ENCODE measurements around the gene TMEM203. TPM values are rescaled to one million over a fixed set of nuclear protein-coding genes. Genes with fewer than 3 reads are reported as not detected.

Gene TMEM203
- total and polyA plus RNA-seq, 2 of the 4 experiments (the other 2 are of a cell fraction): 18.8 to 40.6 TPM

DNA sequence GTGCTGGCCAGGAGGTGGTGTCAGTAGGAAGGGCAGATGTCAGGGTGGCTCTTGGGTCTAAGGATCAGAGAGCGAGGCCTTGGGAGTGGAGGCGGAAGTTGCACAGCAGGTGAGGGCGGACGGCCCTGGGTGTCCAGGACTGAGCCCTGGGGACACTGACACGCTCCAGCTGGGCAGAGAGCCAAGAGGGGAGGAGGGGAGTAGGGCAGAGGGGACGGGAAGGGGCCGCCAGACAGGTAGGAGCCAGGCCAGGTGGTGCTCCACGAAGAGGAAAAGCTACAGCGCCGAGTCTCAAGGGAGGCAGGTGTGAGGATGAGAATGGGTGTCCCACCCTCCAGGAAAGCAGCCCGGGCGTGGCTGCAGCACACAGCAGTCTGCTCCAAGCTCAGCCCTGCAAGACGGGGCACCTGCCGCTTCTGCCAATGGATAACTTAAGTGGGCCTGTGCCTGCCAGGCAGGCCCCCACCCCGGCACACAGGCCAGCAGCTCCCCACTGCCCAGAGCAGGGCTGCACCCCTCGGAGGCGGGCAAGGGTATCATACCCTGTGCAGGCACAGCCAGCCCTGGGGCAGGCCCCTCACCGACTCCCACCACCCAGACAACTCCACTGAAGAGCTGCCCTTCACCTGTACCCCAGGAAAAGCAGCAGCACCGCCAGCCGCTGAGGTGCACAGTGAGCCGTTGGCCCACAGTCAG lies 9.8 kb downstream of the TMEM203 start:
- Histone ChIP-seq H2BK5ac (ENCODE audit: low read depth, low read length, poor library complexity, severe bottlenecking) (no peak overlapping the region), H3K4me2 (ENCODE audit: low read depth, low read length) (no peak overlapping the region), H2BK20ac (ENCODE audit: low read depth, low read length) (no peak overlapping the region), H3K23ac (ENCODE audit: low read depth, low read length) (no peak overlapping the region), H2BK120ac (ENCODE audit: low read depth, low read length) (no peak overlapping the region), H3K9me3 (ENCODE audit: control insufficient read depth, insufficient read depth, low read length) (no peaks in the 10 kb centered on the region), H3K27ac (ENCODE audit: insufficient read depth, low read length) (no peak overlapping the region), H3K36me3 (ENCODE audit: control insufficient read depth, insufficient read depth, low read length) (peaks cover 18% of the 10 kb centered on the region), H3K9me1 (ENCODE audit: insufficient read depth, low read length) (no peaks in the 10 kb centered on the region), H3K56ac (ENCODE audit: extremely low read depth, insufficient read depth, low read length) (no peak overlapping the region), H2AK9ac (replicated peaks; ENCODE audit: low read depth, low read length, poor library complexity) (no peak overlapping the region), H3K4me1 (ENCODE audit: control insufficient read depth, insufficient read depth, low read length) (peaks cover 15% of the 10 kb centered on the region), H4K5ac (ENCODE audit: low read depth, low read length) (no peak overlapping the region), H4K91ac (ENCODE audit: insufficient read depth, low read depth, low read length) (no peak overlapping the region), H4K20me1 (ENCODE audit: insufficient read depth, low read length) (peaks cover 39% of the 10 kb centered on the region), H3K14ac (replicated peaks; ENCODE audit: low read depth, low read length) (no peak overlapping the region), H2AK5ac (ENCODE audit: low read depth, low read length) (no peak overlapping the region), H3K18ac (ENCODE audit: low read depth, low read length) (no peak overlapping the region), H2BK15ac (ENCODE audit: low read depth, low read length) (no peak overlapping the region), H3K27me3 (ENCODE audit: control insufficient read depth, insufficient read depth, low read length) (no peaks in the 10 kb centered on the region), H3K9ac (ENCODE audit: low read depth, low read length) (no peak overlapping the region), H4K8ac (ENCODE audit: low read depth in 2 of 2, low read length in 2 of 2) (no peak overlapping the region), H2AFZ (replicated peaks; ENCODE audit: low read length, poor library complexity) (no peak overlapping the region), H3K4ac (ENCODE audit: low read depth, low read length) (no peak overlapping the region), H3K79me1 (ENCODE audit: low read depth in 1 of 2, low read length in 2 of 2) (peaks cover 7 to 70% of the 10 kb centered on the region in 2 experiments), H3K4me3 (ENCODE audit: insufficient read depth, low read depth, low read length) (no peak overlapping the region)
- no peak for DNase-seq
- intact Hi-C loops (cut with micrococcal nuclease): no loop called here
- dilution Hi-C loops (cut with HindIII; ENCODE audit: low sequenced_read_pairs, unreplicated experiment): no loop called here
- no peak for ATAC-seq (ENCODE audit: low read depth)
- POLR2A ChIA-PET (ENCODE audit: unreplicated experiment): no interaction called here
- BruUV-seq (replicated peaks): no TSS peak
- TF ChIP-seq FOS (IDR thresholded peaks at IDR 0.05; ENCODE audit: low read depth, low read length) (no peak), MAZ (IDR thresholded peaks at IDR 0.05; ENCODE audit: borderline replicate concordance, low read depth, low read length) (no peak), NFE2L2 (IDR thresholded peaks at IDR 0.05; ENCODE audit: low read depth, low read length) (no peak), BHLHE40 (IDR thresholded peaks at IDR 0.05; ENCODE audit: low read depth, low read length) (no peak), CEBPB (IDR thresholded peaks at IDR 0.05; ENCODE audit: low read depth, low read length) (no peak), SMC3 (IDR thresholded peaks at IDR 0.05; ENCODE audit: low read depth, low read length) (no peak), RCOR1 (IDR thresholded peaks at IDR 0.05; ENCODE audit: insufficient replicate concordance, low read length) (no peak), MXI1 (IDR thresholded peaks at IDR 0.05; ENCODE audit: borderline replicate concordance, low read depth, low read length) (no peak), CHD1 (IDR thresholded peaks at IDR 0.05; ENCODE audit: low read depth, low read length) (no peak), RAD21 (IDR thresholded peaks at IDR 0.05; ENCODE audit: low read length) (no peak), POLR2A (IDR thresholded peaks at IDR 0.05; ENCODE audit: low read depth, low read length) (no peak), MAFK (IDR thresholded peaks at IDR 0.05; ENCODE audit: low read depth, low read length) (no peak)
- TF ChIP-seq, protein P1, sequence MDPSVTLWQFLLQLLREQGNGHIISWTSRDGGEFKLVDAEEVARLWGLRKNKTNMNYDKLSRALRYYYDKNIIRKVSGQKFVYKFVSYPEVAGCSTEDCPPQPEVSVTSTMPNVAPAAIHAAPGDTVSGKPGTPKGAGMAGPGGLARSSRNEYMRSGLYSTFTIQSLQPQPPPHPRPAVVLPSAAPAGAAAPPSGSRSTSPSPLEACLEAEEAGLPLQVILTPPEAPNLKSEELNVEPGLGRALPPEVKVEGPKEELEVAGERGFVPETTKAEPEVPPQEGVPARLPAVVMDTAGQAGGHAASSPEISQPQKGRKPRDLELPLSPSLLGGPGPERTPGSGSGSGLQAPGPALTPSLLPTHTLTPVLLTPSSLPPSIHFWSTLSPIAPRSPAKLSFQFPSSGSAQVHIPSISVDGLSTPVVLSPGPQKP (IDR thresholded peaks at IDR 0.05; ENCODE audit: borderline replicate concordance, low read depth, low read length): no peak
- TF ChIP-seq, protein P2, sequence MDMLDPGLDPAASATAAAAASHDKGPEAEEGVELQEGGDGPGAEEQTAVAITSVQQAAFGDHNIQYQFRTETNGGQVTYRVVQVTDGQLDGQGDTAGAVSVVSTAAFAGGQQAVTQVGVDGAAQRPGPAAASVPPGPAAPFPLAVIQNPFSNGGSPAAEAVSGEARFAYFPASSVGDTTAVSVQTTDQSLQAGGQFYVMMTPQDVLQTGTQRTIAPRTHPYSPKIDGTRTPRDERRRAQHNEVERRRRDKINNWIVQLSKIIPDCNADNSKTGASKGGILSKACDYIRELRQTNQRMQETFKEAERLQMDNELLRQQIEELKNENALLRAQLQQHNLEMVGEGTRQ (IDR thresholded peaks at IDR 0.05; ENCODE audit: low read depth, low read length): no peak
- TF ChIP-seq, protein P3, sequence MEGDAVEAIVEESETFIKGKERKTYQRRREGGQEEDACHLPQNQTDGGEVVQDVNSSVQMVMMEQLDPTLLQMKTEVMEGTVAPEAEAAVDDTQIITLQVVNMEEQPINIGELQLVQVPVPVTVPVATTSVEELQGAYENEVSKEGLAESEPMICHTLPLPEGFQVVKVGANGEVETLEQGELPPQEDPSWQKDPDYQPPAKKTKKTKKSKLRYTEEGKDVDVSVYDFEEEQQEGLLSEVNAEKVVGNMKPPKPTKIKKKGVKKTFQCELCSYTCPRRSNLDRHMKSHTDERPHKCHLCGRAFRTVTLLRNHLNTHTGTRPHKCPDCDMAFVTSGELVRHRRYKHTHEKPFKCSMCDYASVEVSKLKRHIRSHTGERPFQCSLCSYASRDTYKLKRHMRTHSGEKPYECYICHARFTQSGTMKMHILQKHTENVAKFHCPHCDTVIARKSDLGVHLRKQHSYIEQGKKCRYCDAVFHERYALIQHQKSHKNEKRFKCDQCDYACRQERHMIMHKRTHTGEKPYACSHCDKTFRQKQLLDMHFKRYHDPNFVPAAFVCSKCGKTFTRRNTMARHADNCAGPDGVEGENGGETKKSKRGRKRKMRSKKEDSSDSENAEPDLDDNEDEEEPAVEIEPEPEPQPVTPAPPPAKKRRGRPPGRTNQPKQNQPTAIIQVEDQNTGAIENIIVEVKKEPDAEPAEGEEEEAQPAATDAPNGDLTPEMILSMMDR (conservative IDR thresholded peaks at IDR 0.05; ENCODE audit: low read depth, low read length): no peak
- in situ Hi-C loops (cut with MboI; ENCODE audit: low sequenced_read_pairs): no loop called here
- CTCF ChIA-PET: interaction anchor here (1.0 kb wide), 1 partner anchor 31 kb away, joined by 3 read pairs; the partner anchor contains the start of gene RNF224
- WGBS, 2 experiments (ENCODE audit: extremely low coverage in 2 of 2, insufficient read length in 1 of 2): 87% methylated on average over 16 of the region's 21 CpGs; no CpG with 5 or more reads in 1 of the 2 experiments

All from IMR-90 (cell line).